K562 (cell line): ENCODE measurements around the gene ITPR2. TPM values are rescaled to one million over a fixed set of nuclear protein-coding genes. Genes with fewer than 3 reads are reported as not detected.

Experiments
- ATAC-seq: fragments of 200-7000 bp; cut with Tn5 transposase; 3 replicates; pipeline ENCODE4 v1.9.1; 2020; ENCODE audit warnings: moderate library complexity
- BruUV-seq: library from RNA; stranded (reverse); fragments of 400-500 nt; replicated peaks from 2 replicates; lab custom pipeline; 2021; lab: Mats Ljungman, UMichigan
- CTCF ChIA-PET: fragments of 300-600 bp; formaldehyde crosslinking; extraction: SDS; loops from one replicate; lab custom pipeline; 2021; ENCODE audit warnings: low intra/inter-chr PET ratio; lab: Yijun Ruan, JAX
- POLR2A ChIA-PET: fragments of 300-600, 350-650 bp; sonication (Branson Sonifier 250); formaldehyde crosslinking; extraction: SDS; loops from one replicate; lab custom pipeline; 2021; ENCODE audit warnings: antibody characterized with exemption, inconsistent platforms; lab: Yijun Ruan, JAX
- DNase-seq, 4 experiments: peaks; one replicate each; pipeline versions ENCODE4 v3.0.0 to v3.0.0-alpha.2; 2011 to 2018; ENCODE audit warnings: low spot score in 3 of 4, mixed read lengths in 3 of 4; ENCODE audit errors: extremely low read depth in 1 of 4
- FAIRE-seq: peaks from 2 replicates; lab custom pipeline; 2011; peaks lifted over from hg19 to GRCh38; lab: Jason Lieb, UNC
- H2AFZ ChIP-seq: 2 replicates; pipeline ENCODE4 v1.6.0; 2011; ENCODE audit warnings: low read depth, low read length, control low read depth, inconsistent platforms
- H3K27ac ChIP-seq: fragments of 200-600 bp; 3 replicates; pipeline ENCODE4 v1.8.0; 2011; ENCODE audit warnings: low read depth, mild to moderate bottlenecking, control low read depth, inconsistent platforms, low read length, moderate library complexity, mixed read lengths; ENCODE audit errors: extremely low read depth
- H3K27me3 ChIP-seq, 2 experiments: fragments of 300-600 bp in 1 of 2; 2 replicates in 1 of 2; 3 replicates in 1 of 2; pipeline versions ENCODE4 v1.6.0 to v1.8.0; 2011; ENCODE audit warnings: inconsistent platforms in 2 of 2, low read length in 2 of 2, mild to moderate bottlenecking in 1 of 2, mixed read lengths in 1 of 2, moderate library complexity in 1 of 2; ENCODE audit not compliant: control insufficient read depth in 2 of 2, insufficient read depth in 2 of 2
- H3K36me3 ChIP-seq: fragments of 300-600 bp; 3 replicates; pipeline ENCODE4 v1.8.0; 2011; ENCODE audit warnings: mild to moderate bottlenecking, low read length, inconsistent platforms; ENCODE audit not compliant: control insufficient read depth, insufficient read depth
- H3K4me1 ChIP-seq, 2 experiments: fragments of 200-600 bp in 1 of 2; replicated peaks in 1 of 2; 2 replicates in 1 of 2; 3 replicates in 1 of 2; pipeline versions ENCODE4 v1.5.1 to v1.8.0; 2011; ENCODE audit warnings: inconsistent platforms in 2 of 2, low read length in 2 of 2, mild to moderate bottlenecking in 1 of 2, mixed read lengths in 1 of 2, moderate library complexity in 1 of 2; ENCODE audit not compliant: control insufficient read depth in 2 of 2, insufficient read depth in 2 of 2
- H3K4me2 ChIP-seq: 2 replicates; pipeline ENCODE4 v1.6.1; 2011; ENCODE audit warnings: low read length, control low read depth, inconsistent platforms, mixed read lengths; ENCODE audit not compliant: insufficient read depth
- H3K4me3 ChIP-seq: fragments of 200-600 bp; sonication (generic), shearing (Covaris generic); 2 replicates; pipeline ENCODE4 v1.5.1; 2016; ENCODE audit warnings: control low read depth, inconsistent platforms
- H3K79me2 ChIP-seq: fragments of 200-600 bp; 3 replicates; pipeline ENCODE4 v1.8.0; 2011; ENCODE audit warnings: low read length, inconsistent platforms; ENCODE audit not compliant: control insufficient read depth, insufficient read depth
- H3K9ac ChIP-seq, 2 experiments: 2 replicates each; pipeline versions ENCODE4 v1.6.0 to v1.6.1; 2011; ENCODE audit warnings: low read depth in 2 of 2, low read length in 2 of 2, control low read depth in 1 of 2, inconsistent platforms in 1 of 2, mild to moderate bottlenecking in 1 of 2, mixed read lengths in 1 of 2; ENCODE audit not compliant: insufficient read depth in 1 of 2
- H3K9me1 ChIP-seq: one replicate; pipeline ENCODE4 v1.6.0; 2011; ENCODE audit warnings: inconsistent platforms, mild to moderate bottlenecking, low read length, moderate library complexity; ENCODE audit not compliant: control insufficient read depth, insufficient read depth
- H3K9me3 ChIP-seq: replicated peaks from 2 replicates; pipeline ENCODE4 v1.5.1; 2011; ENCODE audit warnings: low read depth, low read length, inconsistent platforms; ENCODE audit not compliant: control insufficient read depth, insufficient read depth
- H4K20me1 ChIP-seq: replicated peaks from 2 replicates; pipeline ENCODE4 v1.6.1; 2011; ENCODE audit warnings: low read length, inconsistent platforms, mixed read lengths; ENCODE audit not compliant: control insufficient read depth, insufficient read depth
- CREM ChIP-seq: IDR thresholded peaks from 2 replicates; pipeline ENCODE4 v1.6.1; 2014; ENCODE audit warnings: antibody characterized with exemption, low read depth
- EHMT2 ChIP-seq: fragments of 450-650 bp; IDR thresholded peaks from 2 replicates; pipeline ENCODE4 v1.6.1; 2018; ENCODE audit warnings: antibody characterized with exemption
- GATA2 ChIP-seq: sonication (generic); formaldehyde crosslinking; IDR thresholded peaks from 2 replicates; pipeline ENCODE4 v1.4.0; 2020; ENCODE audit warnings: mild to moderate bottlenecking, missing genetic modification reagents
- LEF1 ChIP-seq: fragments of 450-650 bp; IDR thresholded peaks from 2 replicates; pipeline ENCODE4 v1.6.1; 2016; ENCODE audit warnings: mild to moderate bottlenecking
- PYGO2 ChIP-seq: fragments of 450-650 bp; IDR thresholded peaks from 2 replicates; pipeline ENCODE4 v1.6.1; 2016; ENCODE audit warnings: mild to moderate bottlenecking, missing genetic modification characterization, moderate library complexity, missing compliant biosample characterization
- RBM25 ChIP-seq: fragments of 200-400 bp; formaldehyde crosslinking; IDR thresholded peaks from 2 replicates; pipeline ENCODE4 v1.6.1; 2018; ENCODE audit warnings: low read length, low read depth, moderate library complexity; ENCODE audit not compliant: severe bottlenecking
- SMARCC2 ChIP-seq: fragments of 450-650 bp; IDR thresholded peaks from 2 replicates; pipeline ENCODE4 v1.6.1; 2017; ENCODE audit warnings: antibody characterized with exemption, moderate library complexity, mild to moderate bottlenecking, low read depth
- TRIM25 ChIP-seq: fragments of 450-650 bp; IDR thresholded peaks from 2 replicates; pipeline ENCODE4 v1.7.0; 2016; ENCODE audit warnings: borderline replicate concordance
- USF2 ChIP-seq: sonication (generic); formaldehyde crosslinking; IDR thresholded peaks from 2 replicates; pipeline ENCODE4 v1.5.0; 2020; ENCODE audit warnings: missing genetic modification reagents
- ZSCAN29 ChIP-seq: fragments of 450-650 bp; IDR thresholded peaks from 2 replicates; pipeline ENCODE4 v1.6.1; 2017
- WGBS: fragments of 100-300 bp; shearing (Covaris generic); methylation state at CpG from one replicate; pipeline ENCODE4 v1.1.6; 2016; ENCODE audit warnings: low coverage, mixed read lengths; ENCODE audit not compliant: insufficient coverage; ENCODE audit errors: missing lambda C conversion rate; 5-methylcytosine and 5-hydroxymethylcytosine counted together
- in situ Hi-C: fragments of 300-500 bp; cut with MboI; formaldehyde crosslinking; loops from 4 replicates; pipeline ENCODE4 v1.15.0; 2018; ENCODE audit warnings: inconsistent platforms, mixed read lengths
- intact Hi-C: fragments of 100-400 bp; cut with micrococcal nuclease; formaldehyde crosslinking; loops from 2 replicates; pipeline ENCODE4 v1.14.2; 2022
- polyA plus RNA-seq, 8 experiments: library from polyadenylated mRNA; depleted of rRNA in 4 of 8; stranded (reverse) in 5 of 8; unstranded in 3 of 8; fragments of >200 nt; fragmentation: Nextera tagmentation in 2 of 8; fragmentation: Illumina TruSeq in 1 of 8; extraction: Ambion mirVana in 2 of 8; extraction: Trizol in 1 of 8; gene quantifications; 2 replicates each; pipeline versions ENCODE4 v1.2.1 to v1.2.3, GENCODE V29; 2011 to 2014; ENCODE audit warnings: inconsistent platforms in 1 of 8, missing spikeins in 1 of 8
- total RNA-seq, 7 experiments: library from RNA; depleted of rRNA in 6 of 7; stranded (reverse); fragments of >200 nt in 6 of 7; fragmentation: Illumina TruSeq in 2 of 7; extraction: Trizol in 2 of 7; gene quantifications; 2 replicates each; pipeline versions ENCODE4 v1.2.1 to v1.2.3, GENCODE V29; 2011 to 2021; ENCODE audit warnings: low replicate concordance in 1 of 7
- TF ChIP-seq, protein P1 (sequence below): fragments of 450-650 bp; formaldehyde crosslinking; IDR thresholded peaks from 2 replicates; pipeline ENCODE4 v1.4.0; 2020; ENCODE audit warnings: mild to moderate bottlenecking, moderate library complexity

ITPR2 gene
- total and polyA plus RNA-seq, 9 of the 15 experiments (the other 6 are each of a cell fraction or from before 2014, with no cell fraction given): 0.21 to 3.3 (median 0.95) TPM

DNA sequence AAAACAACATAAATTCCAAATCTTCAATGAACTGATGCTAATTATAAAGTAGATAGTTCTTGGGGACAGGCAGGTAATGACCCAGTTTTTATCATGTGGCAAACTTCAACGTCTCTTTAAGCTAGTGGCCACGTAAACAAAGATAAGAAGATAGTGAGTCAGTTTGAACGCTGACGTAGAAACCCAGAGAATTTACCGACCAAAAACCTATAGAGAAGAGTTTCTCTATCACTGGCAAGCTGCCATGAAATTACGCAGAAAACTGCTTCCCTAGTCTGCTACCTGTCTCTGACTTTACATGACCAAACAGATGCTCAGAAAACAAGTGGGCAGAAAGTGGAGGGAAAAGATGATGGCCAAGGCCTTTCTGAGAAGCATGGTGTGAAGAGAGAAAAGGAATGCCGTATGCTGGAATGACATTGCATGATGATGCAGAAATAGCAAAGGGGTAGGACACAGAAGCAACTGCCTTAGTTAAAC, 136.3 kb downstream of the ITPR2 start:
- peak overlapping the region in 1 of 2 experiments; percentile 45; a peak in 2 of 4 replicates for H3K9ac ChIP-seq
- ChIA-PET CTCF (no interaction called here), POLR2A (interaction anchor here (1.0 kb wide), 1 partner anchor 268 kb away, joined by 3 read pairs; no protein-coding TSS in a partner anchor)
- H3K9me1 ChIP-seq: no peaks in the 10 kb centered on the region
- peak overlapping the region; percentile 90 for H2AFZ ChIP-seq
- no peaks in the 10 kb centered on the region for H3K27me3 ChIP-seq
- no peaks in the 10 kb centered on the region for H4K20me1 ChIP-seq
- intact Hi-C loops (no loop called here), in situ Hi-C loops (no loop called here)
- DNase-seq (peak in 3 of 4 experiments; percentile 11 to 46 (median 22)), ATAC-seq (peak; percentile 70), FAIRE-seq (peak; percentile 78)
- H3K27ac ChIP-seq: peak overlapping the region; percentile 63; the same call in 2 of the 3 replicates
- no peaks in the 10 kb centered on the region for H3K9me3 ChIP-seq
- H3K4me3 ChIP-seq: no peak overlapping the region
- whole genome bisulfite sequencing: 6% methylated on average over 7 of the region's 7 CpGs
- peaks cover 0 to 22% of the 10 kb centered on the region in 2 experiments; a peak in 4 of 5 replicates for H3K4me1 ChIP-seq
- peak overlapping the region; percentile 61 for H3K4me2 ChIP-seq
- no TSS peak for BruUV-seq
- H3K79me2 ChIP-seq: no peaks in the 10 kb centered on the region
- no peaks in the 10 kb centered on the region for H3K36me3 ChIP-seq
- TF ChIP-seq LEF1 (peak; percentile 50; the same call in 1 of the 2 replicates), TRIM25 (no peak), SMARCC2 (0 out of 2 replicates have a peak, but pooled peaks have one; percentile 41), GATA2 (CRISPR knock-in tag) (peak; percentile 52), CREM (peak; percentile 70), RBM25 (no peak), PYGO2 (tag) (no peak), ZSCAN29 (no peak), USF2 (no peak), EHMT2 (peak; percentile 47; the same call in 1 of the 2 replicates)
- TF ChIP-seq, protein P1, sequence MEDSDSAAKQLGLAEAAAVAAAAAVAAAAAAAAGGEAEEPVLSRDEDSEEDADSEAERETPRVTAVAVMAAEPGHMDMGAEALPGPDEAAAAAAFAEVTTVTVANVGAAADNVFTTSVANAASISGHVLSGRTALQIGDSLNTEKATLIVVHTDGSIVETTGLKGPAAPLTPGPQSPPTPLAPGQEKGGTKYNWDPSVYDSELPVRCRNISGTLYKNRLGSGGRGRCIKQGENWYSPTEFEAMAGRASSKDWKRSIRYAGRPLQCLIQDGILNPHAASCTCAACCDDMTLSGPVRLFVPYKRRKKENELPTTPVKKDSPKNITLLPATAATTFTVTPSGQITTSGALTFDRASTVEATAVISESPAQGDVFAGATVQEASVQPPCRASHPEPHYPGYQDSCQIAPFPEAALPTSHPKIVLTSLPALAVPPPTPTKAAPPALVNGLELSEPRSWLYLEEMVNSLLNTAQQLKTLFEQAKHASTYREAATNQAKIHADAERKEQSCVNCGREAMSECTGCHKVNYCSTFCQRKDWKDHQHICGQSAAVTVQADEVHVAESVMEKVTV (CRISPR knock-in tag): no peak
